ENCODE data around the gene CLDN25. TPM values are rescaled to one million over a fixed set of nuclear protein-coding genes. Genes with fewer than 3 reads are reported as not detected.

The CLDN25 gene
- total and polyA plus RNA-seq, 2 donors (not counting 3 experiments of a cell fraction or from before 2014, with no cell fraction given) = not detected

- Histone ChIP-seq H3K4me1 (ENCODE audit: control insufficient read depth, extremely low read depth, insufficient read depth, low read length) (no peaks in the 10 kb centered on the region), H2AFZ (ENCODE audit: low read depth, low read length) (no peak overlapping the region), H3K36me3 (ENCODE audit: control insufficient read depth in 2 of 2, extremely low read depth in 1 of 2, insufficient read depth in 2 of 2, low read length in 2 of 2) (peaks cover 0 to 2% of the 10 kb centered on the region in 2 experiments), H3K79me2 (ENCODE audit: control insufficient read depth, insufficient read depth, low read length) (no peaks in the 10 kb centered on the region), H3K4me3 (replicated peaks in 1 of 3; ENCODE audit: insufficient read depth in 1 of 3, low read depth in 1 of 3, low read length in 3 of 3) (no peak overlapping the region), H4K20me1 (replicated peaks; ENCODE audit: control insufficient read depth, extremely low read depth, insufficient read depth, low read length) (no peaks in the 10 kb centered on the region), H3K4me2 (ENCODE audit: insufficient read depth, low read length) (no peak overlapping the region), H3K9me3 (replicated peaks; ENCODE audit: control insufficient read depth, insufficient read depth, low read length) (no peaks in the 10 kb centered on the region), H3K27me3 (ENCODE audit: control insufficient read depth in 2 of 2, insufficient read depth in 2 of 2, low read length in 2 of 2) (no peaks in the 10 kb centered on the region), H3K9me1 (replicated peaks; ENCODE audit: control insufficient read depth, extremely low read depth, insufficient read depth, low read length) (no peaks in the 10 kb centered on the region), H3K9ac (replicated peaks; ENCODE audit: extremely low read depth, insufficient read depth, low read length) (no peak overlapping the region), H3K27ac (ENCODE audit: insufficient read depth, low read depth, low read length) (no peak overlapping the region)
- intact Hi-C loops (cut with micrococcal nuclease) (loop anchor here (2.0 kb wide), 1 partner anchor 19 kb away; no protein-coding TSS in a partner anchor), dilution Hi-C loops (cut with MboI; ENCODE audit: extremely low pct_ligation_motif_present, low sequenced_read_pairs) (no loop called here)
- no peak for DNase-seq (ENCODE audit: low read depth, low spot score)
- no peak for FAIRE-seq
- ChIA-PET POLR2A (interaction anchor here (0.7 kb wide), 1 partner anchor 46 kb away, joined by 3 read pairs; no protein-coding TSS in a partner anchor), CTCF (interaction anchor here (1.2 kb wide), 1 partner anchor 12 kb away, joined by 3 read pairs; no protein-coding TSS in a partner anchor)
- TF ChIP-seq JUN (IDR thresholded peaks at IDR 0.05; ENCODE audit: borderline replicate concordance, insufficient read depth, insufficient read length, low read depth) (no peak), EZH2 (IDR thresholded peaks at IDR 0.05; ENCODE audit: borderline replicate concordance, low read depth, low read length, severe bottlenecking) (no peak), CTCF (IDR thresholded peaks at IDR 0.05; ENCODE audit: extremely low read depth in 1 of 2, insufficient read depth in 1 of 2, low read depth in 1 of 2, low read length in 2 of 2) (no peak), POLR2A (IDR thresholded peaks at IDR 0.05; ENCODE audit: low read depth, low read length) (no peak), POLR2AphosphoS5 (IDR thresholded peaks at IDR 0.05; ENCODE audit: insufficient read depth, low read depth, low read length) (no peak), GATA2 (IDR thresholded peaks at IDR 0.05; ENCODE audit: insufficient read depth, insufficient read length, low read depth, low read length) (no peak), MYC (IDR thresholded peaks at IDR 0.05; ENCODE audit: low read depth, low read length) (no peak), FOS (IDR thresholded peaks at IDR 0.05; ENCODE audit: borderline replicate concordance, insufficient read depth, low read length) (no peak), MAX (IDR thresholded peaks at IDR 0.05; ENCODE audit: insufficient read depth, insufficient read length) (no peak)
- BruUV-seq (replicated peaks) = no TSS peak
Measured at GRCh38 chr11:113828191-113828590, 48.6 kb downstream of the CLDN25 start.

Measured in endothelial cell of umbilical vein (primary cell).